Endodermal cell (in vitro differentiated cells): ENCODE data around the gene ZNF516. TPM values are rescaled to one million over a fixed set of nuclear protein-coding genes. Genes with fewer than 3 reads are reported as not detected.

Source experiments
- DNase-seq: peaks from one replicate; pipeline ENCODE4 v3.0.0-alpha.2; 2017
- H3K27ac ChIP-seq: 2 replicates; pipeline ENCODE4 v1.5.1; 2013; ENCODE audit warnings: mild to moderate bottlenecking, low read depth, low read length, moderate library complexity
- H3K27me3 ChIP-seq: 2 replicates; pipeline ENCODE4 v1.6.1; 2013; ENCODE audit warnings: mild to moderate bottlenecking, low read length, moderate library complexity; ENCODE audit not compliant: insufficient read depth, control insufficient read depth, poor library complexity, severe bottlenecking
- H3K36me3 ChIP-seq: 2 replicates; pipeline ENCODE4 v1.7.0; 2013; ENCODE audit warnings: mild to moderate bottlenecking, low read length, moderate library complexity; ENCODE audit not compliant: control insufficient read depth, insufficient read depth
- H3K4me1 ChIP-seq: one replicate; pipeline ENCODE4 v1.7.0; 2013; ENCODE audit warnings: low read length; ENCODE audit not compliant: control insufficient read depth, insufficient read depth
- H3K4me3 ChIP-seq: 2 replicates; pipeline ENCODE4 v1.5.1; 2013; ENCODE audit warnings: mild to moderate bottlenecking, low read length, moderate library complexity
- H3K9ac ChIP-seq: 2 replicates; pipeline ENCODE4 v1.6.1; 2013; ENCODE audit warnings: mild to moderate bottlenecking, low read length, moderate library complexity; ENCODE audit not compliant: poor library complexity, severe bottlenecking; ENCODE audit errors: extremely low read depth
- H3K9me3 ChIP-seq: 2 replicates; pipeline ENCODE4 v1.6.1; 2013; ENCODE audit warnings: mild to moderate bottlenecking, low read length, moderate library complexity; ENCODE audit not compliant: control insufficient read depth
- H3K27ac Mint-ChIP-seq: 2 replicates; pipeline ENCODE4 v1.8.0; 2020; ENCODE audit warnings: mixed read lengths
- H3K27me3 Mint-ChIP-seq: 2 replicates; pipeline ENCODE4 v1.8.0; 2021; ENCODE audit warnings: mild to moderate bottlenecking, mixed read lengths; ENCODE audit not compliant: insufficient read depth
- H3K36me3 Mint-ChIP-seq: 2 replicates; pipeline ENCODE4 v1.8.0; 2020; ENCODE audit warnings: low read depth, mixed read lengths
- H3K4me1 Mint-ChIP-seq: 2 replicates; pipeline ENCODE4 v1.8.0; 2020; ENCODE audit warnings: mixed read lengths
- H3K4me3 Mint-ChIP-seq: 2 replicates; pipeline ENCODE4 v1.8.0; 2020; ENCODE audit warnings: mild to moderate bottlenecking, moderate library complexity, mixed read lengths
- H3K9me3 Mint-ChIP-seq: 2 replicates; pipeline ENCODE4 v1.8.0; 2020; ENCODE audit warnings: mild to moderate bottlenecking, mixed read lengths
- whole genome bisulfite sequencing, 2 experiments: methylation state at CpG; one replicate each; pipeline versions ENCODE4 v1.1.5 to v1.1.7; 2013; ENCODE audit warnings: missing lambda C conversion rate in 2 of 2, mixed read lengths in 1 of 2; ENCODE audit not compliant: insufficient coverage in 1 of 2, insufficient read length in 1 of 2; 5-methylcytosine and 5-hydroxymethylcytosine counted together
- total RNA-seq, 2 donors: library from RNA; stranded (reverse); fragmentation: NEBNext Ultra II Directional in 1 of 2; extraction: Animal tissue kit (Norgen Biotek cat#: 25700) in 1 of 2; gene quantifications; 2 replicates in 1 of 2; 3 replicates in 1 of 2; pipeline ENCODE4 v1.2.1, GENCODE V29; 2021
- TF ChIP-seq, protein P1 (sequence below): fragments of 200-600 bp; sonication (generic); conservative IDR thresholded peaks from 2 replicates; pipeline ENCODE4 v1.5.0; 2021; ENCODE audit warnings: antibody characterized with exemption, mild to moderate bottlenecking

ZNF516 gene
- total RNA-seq, 2 donors from 2014 or later = 60.2 to 77.9 TPM

DNA sequence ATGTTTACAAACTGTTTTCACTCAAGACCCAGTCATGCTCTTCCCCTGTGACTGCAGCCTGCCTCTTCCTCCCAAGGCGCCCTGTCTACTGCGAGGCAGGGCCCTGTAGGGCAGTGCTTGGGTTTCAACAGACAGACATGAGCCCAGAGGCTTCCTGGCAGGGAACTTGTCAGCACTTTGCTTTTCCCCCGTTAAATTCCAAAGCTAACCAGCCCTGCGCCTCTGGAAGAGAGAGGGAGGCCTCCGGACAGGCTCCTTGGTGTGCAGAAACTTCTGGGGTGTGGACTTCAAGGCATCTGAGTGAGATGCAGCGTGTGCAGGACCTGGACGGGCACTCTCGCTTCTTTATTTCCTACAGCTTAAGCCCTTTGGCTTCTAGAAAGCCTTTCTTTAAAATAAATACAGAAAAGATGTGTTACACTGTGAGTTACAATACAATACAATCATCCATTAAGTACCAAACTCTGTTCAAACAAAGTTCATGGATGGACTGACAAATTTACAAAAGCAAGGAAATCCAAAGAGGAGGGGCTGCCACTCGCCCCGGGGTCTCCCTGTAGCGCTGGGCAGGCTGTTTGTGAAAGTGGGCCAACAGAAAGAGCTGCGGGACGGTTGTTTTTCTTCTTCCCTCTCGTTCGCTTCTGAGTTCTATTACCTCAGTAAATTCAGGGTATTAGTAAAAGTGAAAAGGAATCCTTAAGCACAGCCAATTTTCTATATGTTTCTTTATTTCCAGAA is 8.8 kb upstream of the ZNF516 start:
- H3K27me3 Mint-ChIP-seq = peaks cover 24% of the 10 kb centered on the region
- no peaks in the 10 kb centered on the region for H3K36me3 ChIP-seq
- H3K4me1 Mint-ChIP-seq = peaks cover 24% of the 10 kb centered on the region
- H3K4me1 ChIP-seq = no peaks in the 10 kb centered on the region
- no peak overlapping the region for H3K9ac ChIP-seq
- H3K27ac Mint-ChIP-seq = no peak overlapping the region
- no peak overlapping the region for H3K4me3 Mint-ChIP-seq
- TF ChIP-seq, protein P1, sequence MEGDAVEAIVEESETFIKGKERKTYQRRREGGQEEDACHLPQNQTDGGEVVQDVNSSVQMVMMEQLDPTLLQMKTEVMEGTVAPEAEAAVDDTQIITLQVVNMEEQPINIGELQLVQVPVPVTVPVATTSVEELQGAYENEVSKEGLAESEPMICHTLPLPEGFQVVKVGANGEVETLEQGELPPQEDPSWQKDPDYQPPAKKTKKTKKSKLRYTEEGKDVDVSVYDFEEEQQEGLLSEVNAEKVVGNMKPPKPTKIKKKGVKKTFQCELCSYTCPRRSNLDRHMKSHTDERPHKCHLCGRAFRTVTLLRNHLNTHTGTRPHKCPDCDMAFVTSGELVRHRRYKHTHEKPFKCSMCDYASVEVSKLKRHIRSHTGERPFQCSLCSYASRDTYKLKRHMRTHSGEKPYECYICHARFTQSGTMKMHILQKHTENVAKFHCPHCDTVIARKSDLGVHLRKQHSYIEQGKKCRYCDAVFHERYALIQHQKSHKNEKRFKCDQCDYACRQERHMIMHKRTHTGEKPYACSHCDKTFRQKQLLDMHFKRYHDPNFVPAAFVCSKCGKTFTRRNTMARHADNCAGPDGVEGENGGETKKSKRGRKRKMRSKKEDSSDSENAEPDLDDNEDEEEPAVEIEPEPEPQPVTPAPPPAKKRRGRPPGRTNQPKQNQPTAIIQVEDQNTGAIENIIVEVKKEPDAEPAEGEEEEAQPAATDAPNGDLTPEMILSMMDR = no peak
- H3K9me3 Mint-ChIP-seq = no peaks in the 10 kb centered on the region
- peak overlapping the region; percentile 68 for H3K27ac ChIP-seq
- no peaks in the 10 kb centered on the region for H3K36me3 Mint-ChIP-seq
- H3K27me3 ChIP-seq = peaks cover 5% of the 10 kb centered on the region
- WGBS, 2 experiments = 25 to 58% methylated on average over 2 to 13 of the region's 15 CpGs
- peak; percentile 80 for DNase-seq
- H3K9me3 ChIP-seq = no peaks in the 10 kb centered on the region
- no peak overlapping the region for H3K4me3 ChIP-seq

GRCh38 chr18:76502551-76502950 is 7.5 kb upstream of the ZNF516 start:
- TF ChIP-seq, protein P1 = no peak
- Histone ChIP-seq H3K27me3 (peaks cover 17% of the 10 kb centered on the region), H3K9ac (no peak overlapping the region), H3K36me3 (no peaks in the 10 kb centered on the region), H3K4me1 (no peaks in the 10 kb centered on the region), H3K4me3 (no peak overlapping the region), H3K27ac (no peak overlapping the region), H3K9me3 (no peaks in the 10 kb centered on the region)
- Mint-ChIP-seq H3K36me3 (no peaks in the 10 kb centered on the region), H3K27me3 (peaks cover 30% of the 10 kb centered on the region), H3K9me3 (no peaks in the 10 kb centered on the region), H3K4me1 (peaks cover 24% of the 10 kb centered on the region), H3K27ac (no peak overlapping the region), H3K4me3 (no peak overlapping the region)
- no peak for DNase-seq
- 96 to 98% methylated on average over 7 of the region's 7 CpGs for WGBS, 2 experiments

- Histone ChIP-seq H3K9ac (no peak overlapping the region), H3K4me1 (no peaks in the 10 kb centered on the region), H3K9me3 (no peaks in the 10 kb centered on the region), H3K27ac (peak overlapping the region; percentile 42), H3K36me3 (no peaks in the 10 kb centered on the region), H3K4me3 (no peak overlapping the region), H3K27me3 (peaks cover 28% of the 10 kb centered on the region)
- Mint-ChIP-seq H3K27ac (no peak overlapping the region), H3K9me3 (no peaks in the 10 kb centered on the region), H3K4me1 (peaks cover 24% of the 10 kb centered on the region), H3K27me3 (peaks cover 33% of the 10 kb centered on the region), H3K4me3 (no peak overlapping the region), H3K36me3 (no peaks in the 10 kb centered on the region)
- 75 to 83% methylated on average over 8 to 9 of the region's 10 CpGs for WGBS, 2 experiments
- TF ChIP-seq, protein P1 = no peak
- DNase-seq = no peak
These were observed 4.7 kb upstream of the ZNF516 start for GRCh38 chr18:76499637-76500340.
